HG02623 (cell line): ENCODE measurements around the gene OVAAL.

ENCODE experiments used
- ATAC-seq: cut with Tn5 transposase; IDR thresholded peaks from one replicate; pipeline ENCODE4 v1.9.1; 2021; ENCODE audit warnings: moderate library complexity; ENCODE audit not compliant: unreplicated experiment

The OVAAL gene

GRCh38 chr1:180603223-180603849 lies 44.6 kb downstream of the OVAAL start:
- ATAC-seq: no peak

DNA sequence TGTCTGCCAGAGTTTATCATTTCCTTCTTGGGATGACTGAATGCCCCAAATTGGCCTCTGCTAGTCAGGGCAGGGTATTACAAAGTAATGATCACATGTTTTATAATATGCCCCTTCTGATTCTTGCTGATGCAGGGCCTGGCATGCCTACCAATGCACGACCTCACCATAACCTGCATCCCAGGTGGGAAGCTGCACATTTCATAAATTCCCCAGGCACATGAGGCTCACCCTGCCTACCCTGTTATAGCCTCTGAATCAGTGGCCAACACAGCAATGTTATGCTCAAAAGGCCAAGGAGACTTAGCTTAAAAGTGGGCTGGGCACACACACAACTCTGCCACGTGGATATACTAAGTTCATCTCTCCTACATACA lies 45.1 kb downstream of the OVAAL start:
- ATAC-seq: no peak

DNA sequence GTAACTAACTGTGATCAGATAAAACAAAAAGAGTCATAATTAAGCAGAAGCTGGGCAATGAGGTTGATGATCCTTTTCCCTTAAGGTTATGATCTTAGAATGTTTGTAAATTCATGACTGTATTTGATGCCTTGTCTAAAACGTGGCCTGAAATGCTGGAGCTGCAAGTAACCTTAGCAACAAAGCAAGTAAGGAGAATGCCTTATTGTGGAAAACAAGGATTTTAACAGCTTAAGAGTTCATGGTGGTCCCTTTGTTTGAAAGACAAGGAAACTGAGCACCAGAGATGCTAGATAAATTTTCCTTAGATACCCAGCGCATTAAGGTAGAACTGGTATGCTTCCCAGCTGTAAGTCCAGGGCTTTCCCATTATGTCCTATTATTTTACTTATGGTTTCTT lies 47.4 kb downstream of the OVAAL start:
- no peak for ATAC-seq

DNA sequence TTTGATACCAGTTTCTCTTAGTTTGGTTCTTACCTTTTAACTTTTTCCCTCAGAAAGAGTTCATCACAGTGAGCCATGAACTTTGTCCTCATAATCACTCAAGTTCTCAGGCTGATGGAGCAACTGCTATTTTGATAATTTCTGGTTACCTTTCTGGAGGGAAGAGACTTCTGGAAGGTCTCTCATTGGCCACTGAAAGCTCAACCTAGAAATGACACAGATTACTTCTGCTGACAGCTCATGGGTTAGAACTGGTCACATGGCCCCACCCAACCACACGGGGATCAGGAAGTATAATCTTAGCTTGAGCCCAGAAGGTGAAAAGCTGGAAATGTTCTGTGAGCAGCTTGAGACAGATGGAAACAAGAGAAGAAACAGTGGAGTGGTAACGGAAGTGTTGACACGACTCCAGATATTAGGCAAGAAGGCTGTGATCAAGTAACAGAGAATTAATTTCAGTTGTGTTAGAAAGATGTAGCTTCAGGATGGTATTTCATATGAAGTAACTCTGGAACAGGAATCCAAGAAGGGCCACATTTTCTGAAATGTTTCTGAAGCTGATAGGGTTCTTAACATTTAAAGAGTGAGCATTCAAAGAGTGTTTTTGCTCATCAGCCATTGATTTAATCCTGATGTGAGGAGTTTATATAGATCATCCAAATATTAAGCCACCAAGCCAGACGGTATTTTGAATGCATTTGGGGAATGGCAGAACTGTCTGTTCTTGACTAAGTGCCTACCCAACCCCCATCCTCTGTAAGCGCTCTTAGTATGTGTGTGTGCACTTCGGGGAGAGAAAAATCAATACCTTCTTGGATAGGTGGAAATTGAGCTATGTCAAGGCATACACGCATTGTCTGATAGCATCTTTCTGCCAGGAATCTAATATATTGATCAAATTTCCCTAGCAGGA lies 51.1 kb downstream of the OVAAL start:
- no peak for ATAC-seq

DNA sequence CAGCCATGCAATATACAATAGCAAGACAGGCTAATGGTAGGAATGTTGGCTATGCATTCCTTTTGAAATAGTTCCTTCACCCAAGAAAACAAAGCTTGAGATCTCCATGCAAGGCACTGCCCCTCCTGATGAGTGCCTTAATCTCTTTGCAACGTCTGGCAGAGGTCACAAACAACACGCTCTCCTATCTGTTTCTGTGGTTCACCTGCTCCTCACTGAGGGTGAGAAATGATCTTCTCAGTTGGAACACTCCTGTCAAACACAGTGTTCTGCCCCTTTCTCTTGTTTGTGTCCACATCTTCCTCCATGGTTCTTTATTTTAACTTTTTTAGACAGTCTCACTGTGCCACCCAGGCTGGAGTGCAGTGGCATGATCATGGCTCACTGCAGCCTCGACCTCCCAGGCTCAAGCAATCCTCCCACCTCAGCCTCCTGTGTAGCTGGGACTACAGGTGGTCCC lies 51.8 kb downstream of the OVAAL start:
- ATAC-seq: no peak

DNA sequence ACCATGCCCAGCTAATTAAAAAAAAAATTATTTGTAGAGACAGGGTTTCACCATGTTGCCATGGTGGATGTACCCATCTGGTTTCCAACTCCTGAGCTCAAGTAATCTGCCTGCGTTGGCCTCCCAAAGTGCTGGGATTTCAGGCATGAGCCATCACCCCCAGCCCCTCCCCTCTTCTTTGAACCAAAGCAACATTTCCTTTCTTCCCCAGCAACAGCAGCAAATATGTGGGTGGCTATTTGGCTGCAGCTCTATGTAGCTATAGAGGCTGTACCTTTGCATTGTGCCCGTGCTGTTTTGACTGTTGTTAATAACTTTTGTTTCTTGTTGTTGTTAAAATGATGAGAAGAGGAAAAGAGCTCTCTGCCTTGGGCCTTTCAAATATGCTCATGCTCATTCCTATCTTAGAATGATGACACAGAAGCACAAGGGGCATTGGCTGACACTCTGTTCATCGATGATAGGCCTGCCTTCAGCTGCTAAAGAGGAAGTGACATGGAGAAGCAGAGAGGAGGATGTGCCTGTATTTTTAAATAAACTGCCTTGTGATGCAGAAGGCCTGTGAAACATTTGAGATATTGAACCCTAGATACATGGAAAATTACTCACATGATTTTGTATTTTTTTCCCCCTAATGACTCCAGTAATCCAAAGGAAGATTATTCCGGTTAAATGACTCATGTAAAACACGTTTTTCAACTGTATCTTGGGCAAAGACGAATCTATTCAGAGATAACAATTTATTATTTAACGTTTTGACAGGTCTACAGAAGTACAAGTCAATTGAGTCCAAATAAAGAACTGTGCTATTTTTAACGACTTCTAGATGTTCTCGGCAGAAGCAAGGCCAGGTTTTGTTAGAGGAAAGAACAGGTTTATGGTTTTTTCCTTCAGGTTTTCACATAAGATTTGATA lies 52.5 kb downstream of the OVAAL start:
- no peak for ATAC-seq

GRCh38 chr1:180612632-180613031 lies 53.9 kb downstream of the OVAAL start:
- ATAC-seq: no peak

GRCh38 chr1:180614730-180615129 lies 56.0 kb downstream of the OVAAL start:
- no peak for ATAC-seq

GRCh38 chr1:180615493-180616290 lies 56.9 kb downstream of the OVAAL start:
- ATAC-seq: no peak
